ENCODE data around the gene PDPR.
"Not testable (repeated sequence)": the region's sequence is repeated elsewhere in the genome, so short reads cannot be mapped to it uniquely, and the experiment has no call there.

GRCh38 chr16:70200063-70200462 is 85.9 kb downstream of the PDPR start:
- TF ChIP-seq POLR2A (IDR thresholded peaks at IDR 0.05; ENCODE audit: low read depth, low read length); TAF1 (IDR thresholded peaks at IDR 0.05; ENCODE audit: borderline replicate concordance, low read depth, low read length); POLR2AphosphoS5 (IDR thresholded peaks at IDR 0.05; ENCODE audit: low read depth, low read length): not testable (repeated sequence)

All from GM12892 (cell line).